ENCODE data around the gene SPACA4. TPM values are rescaled to one million over a fixed set of nuclear protein-coding genes. Genes with fewer than 3 reads are reported as not detected.

SPACA4 gene
- total RNA-seq, 1 experiment from 2014 or later, result not detected

DNA sequence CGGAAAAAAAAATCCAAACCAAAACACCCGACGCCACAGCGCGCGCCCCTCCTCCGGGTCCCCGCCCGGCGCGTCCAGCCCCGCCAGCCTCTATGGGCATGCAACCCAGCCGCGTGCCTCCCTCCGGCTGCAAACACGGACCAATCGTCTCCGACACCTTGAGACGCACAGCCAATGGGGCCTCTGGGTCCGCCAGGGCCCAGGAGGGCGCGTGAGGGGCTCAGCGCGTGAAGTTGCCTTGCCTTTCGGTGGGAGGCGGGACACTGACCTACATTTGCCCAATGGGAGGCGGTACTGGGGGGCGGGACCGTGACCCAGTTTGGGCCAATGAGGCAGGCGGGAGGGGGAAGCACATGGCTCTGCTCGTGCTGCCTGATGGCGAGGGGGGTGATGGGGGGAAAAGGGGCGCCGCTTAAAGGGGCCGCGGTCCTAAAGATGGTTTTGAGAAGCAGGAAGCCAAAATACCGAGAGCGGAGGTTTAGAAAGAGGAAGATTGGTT, 31.0 kb downstream of the SPACA4 start:
- Mint-ChIP-seq H3K27ac (peak overlapping the region; percentile 98), H3K4me1 (peaks cover 39% of the 10 kb centered on the region), H3K36me3 (peaks cover 9% of the 10 kb centered on the region; the same call in 1 of the 2 replicates), H3K27me3 (ENCODE audit: low read depth) (peaks cover 15% of the 10 kb centered on the region), H3K9me3 (no peaks in the 10 kb centered on the region), H3K4me3 (peak overlapping the region; percentile 81)
- peak; percentile 74 for ATAC-seq
- CTCF ChIA-PET, result interaction anchor here (1.5 to 1.6 kb wide), 2 partner anchors 8 to 176 kb away, joined by 4 to 5 read pairs; partner anchors contain the start of gene CA11
- peak; percentile 99 for DNase-seq (ENCODE audit: low spot score)
- POLR2A ChIA-PET, result interaction anchor here (1.2 kb wide), 1 partner anchor 101 kb away, joined by 3 read pairs; no protein-coding TSS in a partner anchor
- TF ChIP-seq, protein P1, sequence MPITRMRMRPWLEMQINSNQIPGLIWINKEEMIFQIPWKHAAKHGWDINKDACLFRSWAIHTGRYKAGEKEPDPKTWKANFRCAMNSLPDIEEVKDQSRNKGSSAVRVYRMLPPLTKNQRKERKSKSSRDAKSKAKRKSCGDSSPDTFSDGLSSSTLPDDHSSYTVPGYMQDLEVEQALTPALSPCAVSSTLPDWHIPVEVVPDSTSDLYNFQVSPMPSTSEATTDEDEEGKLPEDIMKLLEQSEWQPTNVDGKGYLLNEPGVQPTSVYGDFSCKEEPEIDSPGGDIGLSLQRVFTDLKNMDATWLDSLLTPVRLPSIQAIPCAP (CRISPR knock-in tag; IDR thresholded peaks at IDR 0.05), result no peak
- TF ChIP-seq SMAD4 (CRISPR knock-in tag; IDR thresholded peaks at IDR 0.05) (no peak), CBFB (CRISPR knock-in tag; IDR thresholded peaks at IDR 0.05; ENCODE audit: low read depth) (0 out of 2 replicates have a peak, but pooled peaks have one; percentile 67), JAZF1 (CRISPR knock-in tag; IDR thresholded peaks at IDR 0.05) (no peak), SP1 (CRISPR knock-in tag; conservative IDR thresholded peaks at IDR 0.05) (peak; percentile 88), ZBTB21 (CRISPR knock-in tag; IDR thresholded peaks at IDR 0.05; ENCODE audit: borderline replicate concordance) (peak; percentile 75; the same call in 1 of the 2 replicates), SMAD3 (CRISPR knock-in tag; IDR thresholded peaks at IDR 0.05; ENCODE audit: borderline replicate concordance) (peak; percentile 96), FOXK1 (CRISPR knock-in tag; IDR thresholded peaks at IDR 0.05) (peak; percentile 92), ZNF121 (CRISPR knock-in tag; IDR thresholded peaks at IDR 0.05) (no peak), NR3C1 (CRISPR knock-in tag; conservative IDR thresholded peaks at IDR 0.05; ENCODE audit: low read depth) (no peak), ZNF219 (CRISPR knock-in tag; IDR thresholded peaks at IDR 0.05; ENCODE audit: borderline replicate concordance) (peak; percentile 46; the same call in 1 of the 2 replicates), TEAD4 (CRISPR knock-in tag; IDR thresholded peaks at IDR 0.05) (0 out of 2 replicates have a peak, but pooled peaks have one; percentile 28), SOX15 (CRISPR knock-in tag; IDR thresholded peaks at IDR 0.05) (no peak), GRHL2 (CRISPR knock-in tag; IDR thresholded peaks at IDR 0.05; ENCODE audit: insufficient replicate concordance, severe bottlenecking) (no peak), ZNF138 (CRISPR knock-in tag; conservative IDR thresholded peaks at IDR 0.05) (no peak)
- TF ChIP-seq, protein P2, sequence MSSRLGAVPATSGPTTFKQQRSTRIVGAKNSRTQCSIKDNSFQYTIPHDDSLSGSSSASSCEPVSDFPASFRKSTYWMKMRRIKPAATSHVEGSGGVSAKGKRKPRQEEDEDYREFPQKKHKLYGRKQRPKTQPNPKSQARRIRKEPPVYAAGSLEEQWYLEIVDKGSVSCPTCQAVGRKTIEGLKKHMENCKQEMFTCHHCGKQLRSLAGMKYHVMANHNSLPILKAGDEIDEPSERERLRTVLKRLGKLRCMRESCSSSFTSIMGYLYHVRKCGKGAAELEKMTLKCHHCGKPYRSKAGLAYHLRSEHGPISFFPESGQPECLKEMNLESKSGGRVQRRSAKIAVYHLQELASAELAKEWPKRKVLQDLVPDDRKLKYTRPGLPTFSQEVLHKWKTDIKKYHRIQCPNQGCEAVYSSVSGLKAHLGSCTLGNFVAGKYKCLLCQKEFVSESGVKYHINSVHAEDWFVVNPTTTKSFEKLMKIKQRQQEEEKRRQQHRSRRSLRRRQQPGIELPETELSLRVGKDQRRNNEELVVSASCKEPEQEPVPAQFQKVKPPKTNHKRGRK (CRISPR knock-in tag; IDR thresholded peaks at IDR 0.05; ENCODE audit: borderline replicate concordance), result no peak
- TF ChIP-seq, protein P3, sequence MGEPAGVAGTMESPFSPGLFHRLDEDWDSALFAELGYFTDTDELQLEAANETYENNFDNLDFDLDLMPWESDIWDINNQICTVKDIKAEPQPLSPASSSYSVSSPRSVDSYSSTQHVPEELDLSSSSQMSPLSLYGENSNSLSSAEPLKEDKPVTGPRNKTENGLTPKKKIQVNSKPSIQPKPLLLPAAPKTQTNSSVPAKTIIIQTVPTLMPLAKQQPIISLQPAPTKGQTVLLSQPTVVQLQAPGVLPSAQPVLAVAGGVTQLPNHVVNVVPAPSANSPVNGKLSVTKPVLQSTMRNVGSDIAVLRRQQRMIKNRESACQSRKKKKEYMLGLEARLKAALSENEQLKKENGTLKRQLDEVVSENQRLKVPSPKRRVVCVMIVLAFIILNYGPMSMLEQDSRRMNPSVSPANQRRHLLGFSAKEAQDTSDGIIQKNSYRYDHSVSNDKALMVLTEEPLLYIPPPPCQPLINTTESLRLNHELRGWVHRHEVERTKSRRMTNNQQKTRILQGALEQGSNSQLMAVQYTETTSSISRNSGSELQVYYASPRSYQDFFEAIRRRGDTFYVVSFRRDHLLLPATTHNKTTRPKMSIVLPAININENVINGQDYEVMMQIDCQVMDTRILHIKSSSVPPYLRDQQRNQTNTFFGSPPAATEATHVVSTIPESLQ (CRISPR knock-in tag; IDR thresholded peaks at IDR 0.05), result no peak
- TF ChIP-seq, protein P4, sequence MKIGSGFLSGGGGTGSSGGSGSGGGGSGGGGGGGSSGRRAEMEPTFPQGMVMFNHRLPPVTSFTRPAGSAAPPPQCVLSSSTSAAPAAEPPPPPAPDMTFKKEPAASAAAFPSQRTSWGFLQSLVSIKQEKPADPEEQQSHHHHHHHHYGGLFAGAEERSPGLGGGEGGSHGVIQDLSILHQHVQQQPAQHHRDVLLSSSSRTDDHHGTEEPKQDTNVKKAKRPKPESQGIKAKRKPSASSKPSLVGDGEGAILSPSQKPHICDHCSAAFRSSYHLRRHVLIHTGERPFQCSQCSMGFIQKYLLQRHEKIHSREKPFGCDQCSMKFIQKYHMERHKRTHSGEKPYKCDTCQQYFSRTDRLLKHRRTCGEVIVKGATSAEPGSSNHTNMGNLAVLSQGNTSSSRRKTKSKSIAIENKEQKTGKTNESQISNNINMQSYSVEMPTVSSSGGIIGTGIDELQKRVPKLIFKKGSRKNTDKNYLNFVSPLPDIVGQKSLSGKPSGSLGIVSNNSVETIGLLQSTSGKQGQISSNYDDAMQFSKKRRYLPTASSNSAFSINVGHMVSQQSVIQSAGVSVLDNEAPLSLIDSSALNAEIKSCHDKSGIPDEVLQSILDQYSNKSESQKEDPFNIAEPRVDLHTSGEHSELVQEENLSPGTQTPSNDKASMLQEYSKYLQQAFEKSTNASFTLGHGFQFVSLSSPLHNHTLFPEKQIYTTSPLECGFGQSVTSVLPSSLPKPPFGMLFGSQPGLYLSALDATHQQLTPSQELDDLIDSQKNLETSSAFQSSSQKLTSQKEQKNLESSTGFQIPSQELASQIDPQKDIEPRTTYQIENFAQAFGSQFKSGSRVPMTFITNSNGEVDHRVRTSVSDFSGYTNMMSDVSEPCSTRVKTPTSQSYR (CRISPR knock-in tag; IDR thresholded peaks at IDR 0.05), result peak; percentile 60; the same call in 1 of the 2 replicates
- TF ChIP-seq, protein P5, sequence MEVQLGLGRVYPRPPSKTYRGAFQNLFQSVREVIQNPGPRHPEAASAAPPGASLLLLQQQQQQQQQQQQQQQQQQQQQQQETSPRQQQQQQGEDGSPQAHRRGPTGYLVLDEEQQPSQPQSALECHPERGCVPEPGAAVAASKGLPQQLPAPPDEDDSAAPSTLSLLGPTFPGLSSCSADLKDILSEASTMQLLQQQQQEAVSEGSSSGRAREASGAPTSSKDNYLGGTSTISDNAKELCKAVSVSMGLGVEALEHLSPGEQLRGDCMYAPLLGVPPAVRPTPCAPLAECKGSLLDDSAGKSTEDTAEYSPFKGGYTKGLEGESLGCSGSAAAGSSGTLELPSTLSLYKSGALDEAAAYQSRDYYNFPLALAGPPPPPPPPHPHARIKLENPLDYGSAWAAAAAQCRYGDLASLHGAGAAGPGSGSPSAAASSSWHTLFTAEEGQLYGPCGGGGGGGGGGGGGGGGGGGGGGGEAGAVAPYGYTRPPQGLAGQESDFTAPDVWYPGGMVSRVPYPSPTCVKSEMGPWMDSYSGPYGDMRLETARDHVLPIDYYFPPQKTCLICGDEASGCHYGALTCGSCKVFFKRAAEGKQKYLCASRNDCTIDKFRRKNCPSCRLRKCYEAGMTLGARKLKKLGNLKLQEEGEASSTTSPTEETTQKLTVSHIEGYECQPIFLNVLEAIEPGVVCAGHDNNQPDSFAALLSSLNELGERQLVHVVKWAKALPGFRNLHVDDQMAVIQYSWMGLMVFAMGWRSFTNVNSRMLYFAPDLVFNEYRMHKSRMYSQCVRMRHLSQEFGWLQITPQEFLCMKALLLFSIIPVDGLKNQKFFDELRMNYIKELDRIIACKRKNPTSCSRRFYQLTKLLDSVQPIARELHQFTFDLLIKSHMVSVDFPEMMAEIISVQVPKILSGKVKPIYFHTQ (CRISPR knock-in tag; IDR thresholded peaks at IDR 0.05), result no peak
- TF ChIP-seq, protein P6, sequence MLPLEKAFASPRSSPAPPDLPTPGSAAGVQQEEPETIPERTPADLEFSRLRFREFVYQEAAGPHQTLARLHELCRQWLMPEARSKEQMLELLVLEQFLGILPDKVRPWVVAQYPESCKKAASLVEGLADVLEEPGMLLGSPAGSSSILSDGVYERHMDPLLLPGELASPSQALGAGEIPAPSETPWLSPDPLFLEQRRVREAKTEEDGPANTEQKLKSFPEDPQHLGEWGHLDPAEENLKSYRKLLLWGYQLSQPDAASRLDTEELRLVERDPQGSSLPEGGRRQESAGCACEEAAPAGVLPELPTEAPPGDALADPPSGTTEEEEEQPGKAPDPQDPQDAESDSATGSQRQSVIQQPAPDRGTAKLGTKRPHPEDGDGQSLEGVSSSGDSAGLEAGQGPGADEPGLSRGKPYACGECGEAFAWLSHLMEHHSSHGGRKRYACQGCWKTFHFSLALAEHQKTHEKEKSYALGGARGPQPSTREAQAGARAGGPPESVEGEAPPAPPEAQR (CRISPR knock-in tag; IDR thresholded peaks at IDR 0.05), result no peak
- TF ChIP-seq, protein P7, sequence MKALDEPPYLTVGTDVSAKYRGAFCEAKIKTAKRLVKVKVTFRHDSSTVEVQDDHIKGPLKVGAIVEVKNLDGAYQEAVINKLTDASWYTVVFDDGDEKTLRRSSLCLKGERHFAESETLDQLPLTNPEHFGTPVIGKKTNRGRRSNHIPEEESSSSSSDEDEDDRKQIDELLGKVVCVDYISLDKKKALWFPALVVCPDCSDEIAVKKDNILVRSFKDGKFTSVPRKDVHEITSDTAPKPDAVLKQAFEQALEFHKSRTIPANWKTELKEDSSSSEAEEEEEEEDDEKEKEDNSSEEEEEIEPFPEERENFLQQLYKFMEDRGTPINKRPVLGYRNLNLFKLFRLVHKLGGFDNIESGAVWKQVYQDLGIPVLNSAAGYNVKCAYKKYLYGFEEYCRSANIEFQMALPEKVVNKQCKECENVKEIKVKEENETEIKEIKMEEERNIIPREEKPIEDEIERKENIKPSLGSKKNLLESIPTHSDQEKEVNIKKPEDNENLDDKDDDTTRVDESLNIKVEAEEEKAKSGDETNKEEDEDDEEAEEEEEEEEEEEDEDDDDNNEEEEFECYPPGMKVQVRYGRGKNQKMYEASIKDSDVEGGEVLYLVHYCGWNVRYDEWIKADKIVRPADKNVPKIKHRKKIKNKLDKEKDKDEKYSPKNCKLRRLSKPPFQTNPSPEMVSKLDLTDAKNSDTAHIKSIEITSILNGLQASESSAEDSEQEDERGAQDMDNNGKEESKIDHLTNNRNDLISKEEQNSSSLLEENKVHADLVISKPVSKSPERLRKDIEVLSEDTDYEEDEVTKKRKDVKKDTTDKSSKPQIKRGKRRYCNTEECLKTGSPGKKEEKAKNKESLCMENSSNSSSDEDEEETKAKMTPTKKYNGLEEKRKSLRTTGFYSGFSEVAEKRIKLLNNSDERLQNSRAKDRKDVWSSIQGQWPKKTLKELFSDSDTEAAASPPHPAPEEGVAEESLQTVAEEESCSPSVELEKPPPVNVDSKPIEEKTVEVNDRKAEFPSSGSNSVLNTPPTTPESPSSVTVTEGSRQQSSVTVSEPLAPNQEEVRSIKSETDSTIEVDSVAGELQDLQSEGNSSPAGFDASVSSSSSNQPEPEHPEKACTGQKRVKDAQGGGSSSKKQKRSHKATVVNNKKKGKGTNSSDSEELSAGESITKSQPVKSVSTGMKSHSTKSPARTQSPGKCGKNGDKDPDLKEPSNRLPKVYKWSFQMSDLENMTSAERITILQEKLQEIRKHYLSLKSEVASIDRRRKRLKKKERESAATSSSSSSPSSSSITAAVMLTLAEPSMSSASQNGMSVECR (CRISPR knock-in tag; IDR thresholded peaks at IDR 0.05; ENCODE audit: borderline replicate concordance), result peak; percentile 88; the same call in 1 of the 2 replicates
